Occipital lobe (tissue), 2 donors: ENCODE results near the gene CELSR1. TPM values are rescaled to one million over a fixed set of nuclear protein-coding genes. Genes with fewer than 3 reads are reported as not detected.
A peak's percentile ranks its signal among the peaks of the same experiment; 100 is the strongest.
"Not testable (repeated sequence)": the region's sequence is repeated elsewhere in the genome, so short reads cannot be mapped to it uniquely, and the experiment has no call there.

ENCODE experiments used
- DNase-seq: peaks from one replicate; lab custom pipeline; 2025; lab: John Stamatoyannopoulos, UW
- total RNA-seq: library from RNA; depleted of rRNA; stranded (reverse); fragments of >200 nt; gene quantifications from one replicate; pipeline ENCODE4 v1.2.3, GENCODE V29; 2014

CELSR1 gene
- total RNA-seq, 1 donor from 2014 or later = 4.1 TPM

DNA sequence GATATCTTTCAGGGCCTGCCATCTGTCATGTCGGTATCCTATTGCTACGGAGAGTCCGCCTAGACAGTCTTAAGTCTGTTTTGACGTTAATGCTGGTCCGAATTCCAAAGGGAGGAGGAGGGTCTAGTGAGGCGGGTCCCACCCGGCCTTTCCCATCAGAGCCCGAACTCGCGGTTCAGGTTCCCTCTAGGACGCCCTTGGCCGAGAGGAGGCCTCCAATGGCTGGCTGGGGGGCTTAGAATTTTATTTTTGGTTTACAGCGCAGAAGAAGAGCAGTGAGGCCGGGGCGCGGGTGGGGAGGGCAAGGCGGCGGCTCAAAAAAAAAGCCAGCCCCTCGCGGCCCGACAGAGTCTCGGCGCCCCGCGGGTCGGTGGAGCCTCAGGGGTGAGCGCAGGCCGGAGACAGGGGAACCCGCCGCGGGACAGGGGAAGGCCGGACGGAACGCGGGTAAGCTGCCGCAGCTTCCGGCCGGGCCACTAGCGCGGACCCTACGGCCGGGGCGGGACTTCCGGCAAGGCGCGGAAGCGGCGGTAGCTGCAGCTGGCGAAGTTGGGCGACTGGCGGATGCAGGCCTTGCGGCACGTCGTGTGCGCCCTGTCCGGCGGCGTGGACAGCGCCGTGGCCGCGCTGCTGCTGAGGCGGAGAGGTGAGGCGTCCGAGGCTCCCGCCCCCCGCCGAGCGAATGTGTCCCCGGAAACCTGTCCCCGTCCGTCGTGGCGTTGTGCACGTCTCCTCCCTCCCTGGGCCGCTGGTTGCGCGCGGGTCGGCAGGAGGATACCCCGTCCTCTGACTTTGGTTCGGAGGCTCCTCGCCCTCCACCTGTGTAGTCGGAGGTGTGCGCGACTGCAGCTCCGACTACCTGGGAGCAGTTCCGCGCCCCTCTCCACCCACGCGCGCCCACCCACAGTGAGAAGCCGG is 202.0 kb downstream of the CELSR1 start, which contains the start of gene TRMU:
TSS of gene TRMU (plus strand) at position 514 of the 918 bp plus-strand sequence. CDS start at position 565, 51 bp downstream.
- DNase-seq = peak; percentile 82

GRCh38 chr22:46331496-46331895 is 205.9 kb downstream of the CELSR1 start:
- no peak for DNase-seq

GRCh38 chr22:46330426-46330825 is 207.0 kb downstream of the CELSR1 start:
- no peak for DNase-seq

DNA sequence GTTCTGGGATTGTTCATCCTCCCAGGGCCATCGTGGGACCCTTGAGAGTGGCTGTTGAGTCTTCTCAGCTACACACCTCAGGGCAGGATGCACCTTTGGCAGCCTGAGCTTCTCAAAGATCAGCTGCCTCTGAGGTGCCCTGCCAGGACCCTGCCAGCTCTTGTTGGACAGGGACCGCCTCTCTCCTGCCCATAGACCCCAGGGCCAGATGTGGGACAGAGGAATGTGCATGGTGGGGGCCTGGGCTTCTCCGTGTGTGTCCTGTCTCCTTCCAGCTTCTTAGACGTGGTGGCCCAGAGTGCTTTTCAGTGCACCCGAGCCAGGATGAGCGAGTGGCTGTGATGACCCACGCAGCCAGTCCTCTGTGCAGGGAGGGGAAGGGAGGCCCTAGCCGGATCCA is 207.8 kb downstream of the CELSR1 start:
- DNase-seq = no peak

DNA sequence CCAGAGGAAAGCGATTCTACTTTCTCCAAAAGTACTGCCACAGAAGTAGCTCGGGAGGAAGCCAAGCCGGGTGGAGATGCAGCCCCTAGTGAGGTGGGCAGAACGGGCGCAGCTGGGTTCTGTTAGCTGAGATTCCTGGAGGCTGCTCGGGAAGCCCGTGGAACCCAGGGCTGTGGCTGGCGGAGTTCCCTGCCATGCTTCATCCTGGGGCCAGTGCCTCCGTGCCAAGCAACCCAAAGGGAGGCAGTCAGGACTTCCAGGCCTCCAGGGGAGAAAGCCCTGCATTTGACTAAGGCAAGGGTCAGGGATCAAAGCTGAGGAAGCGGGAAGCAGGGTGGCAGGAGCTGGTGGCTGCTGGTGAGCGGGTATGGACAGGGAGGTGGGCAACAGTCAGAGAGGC is 208.6 kb downstream of the CELSR1 start:
- DNase-seq = no peak

DNA sequence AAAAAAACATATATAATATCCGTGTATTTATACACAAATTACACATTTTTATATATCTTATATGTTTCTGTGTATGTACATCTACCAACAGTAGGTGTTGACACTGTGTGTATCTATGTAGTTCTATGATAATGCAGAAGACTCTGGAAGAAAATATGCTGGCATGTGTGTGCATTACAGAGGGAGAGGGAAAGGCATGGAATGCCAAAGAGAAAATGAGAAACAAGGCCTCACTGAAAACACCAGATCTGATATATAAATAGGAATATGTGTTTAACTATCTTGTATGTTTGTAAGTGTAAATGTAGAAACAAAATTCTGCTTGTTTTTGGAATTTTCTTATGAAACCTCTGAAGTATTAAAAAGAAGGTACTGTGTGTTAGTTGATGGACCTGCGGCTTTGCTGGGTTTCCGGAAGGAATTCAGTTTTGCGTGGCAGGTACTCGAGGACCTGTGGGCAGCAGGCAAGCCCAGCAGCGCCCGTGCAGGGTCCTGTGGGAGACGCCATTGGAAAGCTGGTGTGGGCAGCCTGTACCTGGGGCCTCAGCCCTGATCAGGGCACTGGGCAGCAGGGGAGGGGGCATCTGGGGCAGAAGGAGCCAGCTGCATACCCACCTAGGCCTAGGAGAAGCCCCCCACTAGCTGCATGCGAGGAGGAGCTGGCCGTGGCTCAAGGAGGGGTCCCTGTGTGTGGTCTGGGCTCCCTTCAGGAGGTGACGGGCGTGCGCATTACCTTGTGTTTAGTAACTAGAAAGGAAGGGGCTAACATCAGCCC is 209.5 kb downstream of the CELSR1 start:
- no peak for DNase-seq

DNA sequence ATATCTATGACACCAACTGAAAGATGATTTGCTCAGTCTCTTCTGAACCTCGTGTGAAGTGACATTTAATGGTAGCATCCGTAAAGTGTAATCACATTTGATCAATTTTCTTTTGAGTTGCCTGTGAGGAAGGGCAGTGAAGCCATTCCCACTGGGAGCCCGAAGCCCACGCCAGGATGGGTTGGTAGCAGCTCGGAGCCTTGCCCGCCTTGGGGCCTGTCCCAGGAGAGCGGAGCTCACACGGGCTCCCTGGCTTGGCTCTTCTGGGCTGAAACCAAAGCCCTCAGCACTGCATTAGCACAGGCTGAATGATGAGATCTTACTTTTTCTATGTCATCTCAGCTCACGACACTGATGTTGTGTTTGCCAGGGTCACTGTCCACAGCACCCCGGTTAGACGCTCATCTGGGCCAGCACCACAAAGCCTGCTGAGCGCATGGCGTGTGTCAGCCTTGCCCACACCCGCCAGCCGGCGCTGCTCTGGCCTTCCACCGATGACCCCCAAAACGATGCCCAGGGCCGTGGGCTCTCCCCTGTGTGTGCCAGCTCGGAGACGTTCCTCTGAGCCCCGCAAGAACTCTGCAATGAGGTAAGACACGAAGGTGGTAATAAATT is 211.2 kb downstream of the CELSR1 start:
- DNase-seq = no peak

DNA sequence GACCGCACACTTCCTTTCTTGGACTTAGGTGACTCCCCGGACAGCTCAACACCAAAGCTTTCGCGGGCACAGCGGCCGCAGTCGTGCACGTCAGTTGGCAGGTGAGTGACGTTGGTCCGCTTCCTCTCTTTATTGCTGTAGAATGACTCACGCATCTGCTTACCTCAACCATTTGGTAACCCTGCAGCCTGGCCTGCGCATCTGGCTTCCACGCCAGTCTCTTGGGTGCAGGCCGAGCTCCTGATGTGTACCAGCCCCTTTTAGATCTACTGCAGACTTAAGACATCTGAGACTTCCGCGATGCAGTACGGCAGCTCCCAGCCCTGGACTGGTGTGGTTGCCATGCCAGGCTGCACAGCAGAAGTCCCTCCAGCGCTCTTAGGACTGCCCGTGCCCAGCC is 214.3 kb downstream of the CELSR1 start:
- DNase-seq = no peak

GRCh38 chr22:46322711-46323110 is 214.7 kb downstream of the CELSR1 start:
- no peak for DNase-seq

DNA sequence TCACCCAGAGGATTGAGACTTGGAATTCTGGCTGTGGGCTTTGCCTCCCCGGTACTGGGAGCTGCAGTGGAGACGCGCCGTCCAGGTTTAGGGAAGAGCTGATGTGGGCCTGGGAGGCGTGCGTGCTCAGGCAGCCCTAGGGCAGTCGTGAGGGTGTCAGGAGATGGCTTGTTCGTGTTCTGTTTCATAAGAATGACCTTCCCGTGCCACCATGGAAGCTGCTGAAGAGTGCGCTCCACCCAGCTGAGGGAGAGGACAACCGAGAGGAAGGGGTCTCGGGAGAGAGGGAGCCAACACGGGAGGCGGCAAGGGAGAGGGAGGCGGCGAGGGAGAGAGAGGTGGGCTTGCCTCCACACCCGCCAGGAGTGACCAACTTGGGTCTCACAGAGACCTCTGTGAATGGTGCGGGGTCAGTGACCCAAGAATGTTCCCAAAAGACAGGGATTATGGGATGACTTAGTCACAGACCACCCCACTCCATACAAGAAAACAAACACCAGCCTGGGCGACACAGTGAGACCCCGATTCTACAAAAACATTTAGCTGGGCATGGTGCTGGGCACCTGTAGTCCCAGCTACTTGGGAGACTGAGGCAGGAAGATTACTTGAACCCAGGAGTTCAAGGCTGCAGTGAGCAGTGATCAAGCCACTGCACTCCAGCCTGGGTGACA is 216.6 kb downstream of the CELSR1 start:
- no peak for DNase-seq

GRCh38 chr22:46320166-46320710 is 217.2 kb downstream of the CELSR1 start:
- no peak for DNase-seq

DNA sequence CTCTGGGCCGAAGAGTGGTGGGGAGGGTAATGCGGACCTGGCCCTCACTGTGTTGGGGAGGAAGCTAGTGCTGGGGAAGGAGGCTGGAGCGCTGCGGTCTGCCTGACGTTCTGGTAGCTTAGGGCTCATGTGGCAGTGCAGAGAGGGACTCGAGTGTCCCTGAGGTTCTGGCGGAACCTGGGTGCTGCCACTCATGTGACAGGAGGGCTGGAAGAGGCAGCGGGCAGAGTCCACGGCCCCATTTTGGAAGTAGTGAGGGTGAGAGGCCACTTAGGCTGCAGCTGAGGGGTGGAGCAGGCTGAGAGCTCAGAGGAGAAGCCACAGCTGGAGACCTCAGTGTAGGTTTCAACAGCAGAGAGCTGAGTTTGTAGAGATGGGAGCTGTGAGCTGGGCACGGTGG is 218.1 kb downstream of the CELSR1 start:
- DNase-seq = no peak

GRCh38 chr22:46318576-46318975 is 218.8 kb downstream of the CELSR1 start:
- no peak for DNase-seq

DNA sequence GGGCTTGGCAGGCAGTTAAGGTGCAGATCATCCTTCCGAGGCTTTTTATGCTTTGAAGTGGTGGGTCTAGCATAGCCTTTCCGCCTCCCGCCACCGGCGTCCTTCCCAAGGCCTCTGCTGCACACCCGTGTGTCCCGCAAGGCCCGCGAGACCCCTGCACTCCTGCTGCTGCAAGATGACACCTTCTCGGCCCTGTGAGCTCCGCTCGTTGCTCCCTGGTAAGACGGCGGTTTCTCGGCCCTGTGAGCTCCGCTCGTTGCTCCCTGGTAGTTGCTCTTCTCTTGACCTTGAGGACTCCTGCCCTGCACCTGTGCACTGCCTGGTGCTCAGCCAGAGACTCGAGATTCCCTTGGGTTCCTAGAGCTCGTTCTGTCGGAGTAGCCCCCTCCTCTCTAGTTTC is 219.8 kb downstream of the CELSR1 start:
- DNase-seq = no peak

- DNase-seq = no peak
These were observed 221.4 kb downstream of the CELSR1 start for GRCh38 chr22:46315976-46316375.

GRCh38 chr22:46312848-46313247 is 224.6 kb downstream of the CELSR1 start:
- DNase-seq = not testable (repeated sequence)

- no peak for DNase-seq
These were observed 225.4 kb downstream of the CELSR1 start for GRCh38 chr22:46312056-46312455.
